Measurements from ENCODE around the gene DMTF1. TPM values are rescaled to one million over a fixed set of nuclear protein-coding genes. Genes with fewer than 3 reads are reported as not detected.
A peak's percentile ranks its signal among the peaks of the same experiment; 100 is the strongest.

Gene DMTF1
- total RNA-seq: 100 to 1,000 TPM; 125 to 174 (median 146) TPM

GRCh38 chr7:87152112-87152896 is at the start of gene DMTF1:
DMTF1 (plus strand) TSS chr7:87152453; CDS start chr7:87164942, 12,489 bp downstream.
- Histone ChIP-seq H3K4me1 (peaks cover 42 to 48% of the 10 kb centered on the region in 2 donors), H3K27ac (peak within 1 kb of the TSS; percentile 96 to 99 (median 99)), H3K9me3 (no peaks in the 10 kb centered on the region), H3K4me3 (replicated peaks in 1 of 3) (peak within 1 kb of the TSS; percentile 35 to 90 (median 52)), H3K27me3 (no peaks in the 10 kb centered on the region), H3K36me3 (no peaks in the 10 kb centered on the region)
- WGBS, 2 donors: 0% methylated on average over 22 to 27 of the region's 71 CpGs
- DNase-seq: peak; percentile 95
- peak in 1 of 2 donors; percentile 87 for TF ChIP-seq POLR2A (IDR thresholded peaks at IDR 0.05)
- TF ChIP-seq, protein P1, sequence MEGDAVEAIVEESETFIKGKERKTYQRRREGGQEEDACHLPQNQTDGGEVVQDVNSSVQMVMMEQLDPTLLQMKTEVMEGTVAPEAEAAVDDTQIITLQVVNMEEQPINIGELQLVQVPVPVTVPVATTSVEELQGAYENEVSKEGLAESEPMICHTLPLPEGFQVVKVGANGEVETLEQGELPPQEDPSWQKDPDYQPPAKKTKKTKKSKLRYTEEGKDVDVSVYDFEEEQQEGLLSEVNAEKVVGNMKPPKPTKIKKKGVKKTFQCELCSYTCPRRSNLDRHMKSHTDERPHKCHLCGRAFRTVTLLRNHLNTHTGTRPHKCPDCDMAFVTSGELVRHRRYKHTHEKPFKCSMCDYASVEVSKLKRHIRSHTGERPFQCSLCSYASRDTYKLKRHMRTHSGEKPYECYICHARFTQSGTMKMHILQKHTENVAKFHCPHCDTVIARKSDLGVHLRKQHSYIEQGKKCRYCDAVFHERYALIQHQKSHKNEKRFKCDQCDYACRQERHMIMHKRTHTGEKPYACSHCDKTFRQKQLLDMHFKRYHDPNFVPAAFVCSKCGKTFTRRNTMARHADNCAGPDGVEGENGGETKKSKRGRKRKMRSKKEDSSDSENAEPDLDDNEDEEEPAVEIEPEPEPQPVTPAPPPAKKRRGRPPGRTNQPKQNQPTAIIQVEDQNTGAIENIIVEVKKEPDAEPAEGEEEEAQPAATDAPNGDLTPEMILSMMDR (IDR thresholded peaks at IDR 0.05): peak in 2 of 6 experiments; percentile 7 to 23
- intact Hi-C loops (cut with DNase I): loop anchor here (5.0 kb wide), 1 partner anchor 80 kb away; no protein-coding TSS in a partner anchor

- Histone ChIP-seq H3K9me3 (no peaks in the 10 kb centered on the region), H3K4me1 (no peaks in the 10 kb centered on the region), H3K27me3 (no peaks in the 10 kb centered on the region), H3K4me3 (replicated peaks in 1 of 3) (no peak overlapping the region), H3K36me3 (no peaks in the 10 kb centered on the region), H3K27ac (no peak overlapping the region)
- DNase-seq: no peak
- TF ChIP-seq POLR2A (IDR thresholded peaks at IDR 0.05): no peak
- TF ChIP-seq, protein P1 (IDR thresholded peaks at IDR 0.05): no peak
- intact Hi-C loops (cut with DNase I): no loop called here
- WGBS, 2 donors: 65 to 87% methylated on average over 1 of the region's 1 CpG
Measured at GRCh38 chr7:87105401-87105800, 46.9 kb upstream of the DMTF1 start.

GRCh38 chr7:87106974-87107612 is 45.2 kb upstream of the DMTF1 start:
- no peaks in the 10 kb centered on the region for H3K9me3 ChIP-seq
- H3K4me1 ChIP-seq: no peaks in the 10 kb centered on the region
- DNase-seq: no peak
- TF ChIP-seq, protein P1 (IDR thresholded peaks at IDR 0.05): no peak
- no peak for TF ChIP-seq POLR2A (IDR thresholded peaks at IDR 0.05)
- no peaks in the 10 kb centered on the region for H3K36me3 ChIP-seq
- H3K27ac ChIP-seq: no peak overlapping the region
- 67 to 77% methylated on average over 4 of the region's 4 CpGs for WGBS, 2 donors
- H3K4me3 ChIP-seq (replicated peaks in 1 of 3): no peak overlapping the region
- intact Hi-C loops (cut with DNase I): no loop called here
- H3K27me3 ChIP-seq: no peaks in the 10 kb centered on the region

DNA sequence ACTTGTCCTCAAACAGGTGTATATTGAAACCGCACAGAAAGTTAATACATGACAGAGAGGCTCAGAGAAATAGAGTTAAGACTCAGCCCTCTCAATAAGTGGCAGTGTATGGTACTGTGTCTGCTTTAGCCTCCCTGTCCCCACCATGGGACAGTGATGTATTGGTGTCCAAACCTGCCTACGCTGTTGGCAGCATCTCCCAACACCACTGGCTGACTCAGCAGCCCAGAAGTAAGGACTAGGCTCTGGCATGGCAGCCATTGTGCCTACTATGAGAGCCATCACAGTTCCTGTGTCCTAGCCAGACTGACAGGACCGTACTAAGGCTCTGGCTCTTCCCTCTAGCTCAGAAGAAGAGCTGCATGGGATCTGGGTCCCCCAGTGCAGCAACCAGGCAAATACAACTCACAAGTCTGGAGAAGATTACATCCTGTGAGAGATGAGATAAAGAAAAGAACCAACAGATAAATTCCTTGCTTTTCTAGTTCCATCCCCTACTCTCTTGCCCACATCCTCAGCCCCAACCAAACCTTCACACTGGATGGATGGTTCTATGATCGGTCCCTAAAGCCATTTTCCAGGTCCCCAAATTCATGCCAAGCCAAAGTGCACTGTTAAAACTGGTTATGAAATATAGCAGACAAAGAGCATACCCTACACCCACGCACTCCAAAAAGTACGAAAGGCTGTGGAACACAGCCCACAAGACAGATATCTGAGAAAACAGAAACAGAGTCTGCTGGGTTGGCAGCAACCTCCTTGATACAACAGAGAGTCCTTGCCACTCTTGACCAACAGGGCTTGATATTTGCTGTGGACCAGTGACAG is 44.1 kb upstream of the DMTF1 start:
- 89% methylated on average over 6 of the region's 6 CpGs for WGBS, 2 donors
- intact Hi-C loops (cut with DNase I): no loop called here
- TF ChIP-seq, protein P1 (IDR thresholded peaks at IDR 0.05): no peak
- TF ChIP-seq POLR2A (IDR thresholded peaks at IDR 0.05): no peak
- Histone ChIP-seq H3K9me3 (no peaks in the 10 kb centered on the region), H3K27ac (no peak overlapping the region), H3K4me3 (replicated peaks in 1 of 3) (no peak overlapping the region), H3K27me3 (no peaks in the 10 kb centered on the region), H3K36me3 (no peaks in the 10 kb centered on the region), H3K4me1 (no peaks in the 10 kb centered on the region)
- no peak for DNase-seq
